Tibial nerve (tissue), 4 donors: Measurements from ENCODE around the gene ACTR6.

Experiments used
- EP300 ChIP-seq, 2 donors: sonication (generic); formaldehyde crosslinking; IDR thresholded peaks; one replicate each; pipeline ENCODE4 v1.6.1; 2017; ENCODE audit warnings: antibody characterized with exemption in 2 of 2, mild to moderate bottlenecking in 1 of 2
- TF ChIP-seq, protein P1 (sequence below), 5 experiments: fragments of 200-600 bp in 3 of 5; fragments of 450-650 bp in 2 of 5; sonication (generic) in 3 of 5; IDR thresholded peaks; one replicate each; pipeline ENCODE4 v1.5.1; 2016 to 2019; ENCODE audit warnings: antibody characterized with exemption in 5 of 5, mild to moderate bottlenecking in 3 of 5, moderate library complexity in 2 of 5

DNA sequence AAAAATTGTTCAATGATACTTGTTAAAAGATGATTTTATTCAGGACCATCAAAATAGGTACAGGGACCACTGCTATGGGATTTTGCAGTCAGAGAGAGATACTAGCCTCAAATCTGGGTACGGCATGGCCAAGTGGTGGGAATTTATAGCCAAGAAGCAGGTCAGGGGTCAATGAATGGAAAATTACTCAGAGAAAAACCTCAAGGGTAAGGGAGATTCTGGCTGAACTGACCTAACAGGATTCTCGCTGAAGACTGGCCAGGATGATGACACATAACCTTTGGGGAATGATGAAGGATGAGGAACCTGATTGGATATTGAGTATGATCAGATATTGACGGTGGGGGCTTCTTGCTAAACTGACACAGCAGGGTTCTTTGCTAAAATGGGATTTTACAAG, 33.6 kb downstream of the ACTR6 start:
- TF ChIP-seq EP300 (IDR thresholded peaks at IDR 0.05) = no peak
- TF ChIP-seq, protein P1, sequence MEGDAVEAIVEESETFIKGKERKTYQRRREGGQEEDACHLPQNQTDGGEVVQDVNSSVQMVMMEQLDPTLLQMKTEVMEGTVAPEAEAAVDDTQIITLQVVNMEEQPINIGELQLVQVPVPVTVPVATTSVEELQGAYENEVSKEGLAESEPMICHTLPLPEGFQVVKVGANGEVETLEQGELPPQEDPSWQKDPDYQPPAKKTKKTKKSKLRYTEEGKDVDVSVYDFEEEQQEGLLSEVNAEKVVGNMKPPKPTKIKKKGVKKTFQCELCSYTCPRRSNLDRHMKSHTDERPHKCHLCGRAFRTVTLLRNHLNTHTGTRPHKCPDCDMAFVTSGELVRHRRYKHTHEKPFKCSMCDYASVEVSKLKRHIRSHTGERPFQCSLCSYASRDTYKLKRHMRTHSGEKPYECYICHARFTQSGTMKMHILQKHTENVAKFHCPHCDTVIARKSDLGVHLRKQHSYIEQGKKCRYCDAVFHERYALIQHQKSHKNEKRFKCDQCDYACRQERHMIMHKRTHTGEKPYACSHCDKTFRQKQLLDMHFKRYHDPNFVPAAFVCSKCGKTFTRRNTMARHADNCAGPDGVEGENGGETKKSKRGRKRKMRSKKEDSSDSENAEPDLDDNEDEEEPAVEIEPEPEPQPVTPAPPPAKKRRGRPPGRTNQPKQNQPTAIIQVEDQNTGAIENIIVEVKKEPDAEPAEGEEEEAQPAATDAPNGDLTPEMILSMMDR (IDR thresholded peaks at IDR 0.05) = no peak
